H1 (cell line): ENCODE data around the gene CADM2. TPM values are rescaled to one million over a fixed set of nuclear protein-coding genes. Genes with fewer than 3 reads are reported as not detected.

ENCODE experiments used
- CHD1 ChIP-seq: IDR thresholded peaks from 2 replicates; pipeline ENCODE4 v1.6.1; 2012; ENCODE audit warnings: low read depth, low read length, improper control_type of control experiment
- CHD2 ChIP-seq: IDR thresholded peaks from 2 replicates; pipeline ENCODE4 v1.6.1; 2012; ENCODE audit warnings: low read length, improper control_type of control experiment
- GTF2F1 ChIP-seq: IDR thresholded peaks from 2 replicates; pipeline ENCODE4 v1.6.1; 2012; ENCODE audit warnings: low read depth, low read length, improper control_type of control experiment, borderline replicate concordance
- HDAC2 ChIP-seq, 2 experiments: fragments of 300-600 bp in 1 of 2; sonication (generic) in 1 of 2; IDR thresholded peaks; 2 replicates each; pipeline ENCODE4 v1.6.1; 2011 to 2012; ENCODE audit warnings: low read depth in 2 of 2, low read length in 2 of 2, mild to moderate bottlenecking in 2 of 2, moderate library complexity in 2 of 2, borderline replicate concordance in 1 of 2, inconsistent platforms in 1 of 2
- RAD21 ChIP-seq, 2 experiments: IDR thresholded peaks in 1 of 2; conservative IDR thresholded peaks in 1 of 2; 2 replicates each; pipeline ENCODE4 v1.6.1; 2011; ENCODE audit warnings: low read depth in 2 of 2, low read length in 2 of 2, improper control_type of control experiment in 1 of 2, inconsistent platforms in 1 of 2, mild to moderate bottlenecking in 1 of 2, moderate library complexity in 1 of 2
- RBBP5 ChIP-seq: IDR thresholded peaks from 2 replicates; pipeline ENCODE4 v1.7.1; 2012; ENCODE audit warnings: low read depth, mild to moderate bottlenecking, inconsistent platforms, low read length, moderate library complexity, borderline replicate concordance
- SAP30 ChIP-seq: fragments of 300-600 bp; sonication (generic); IDR thresholded peaks from 2 replicates; pipeline ENCODE4 v1.7.1; 2012; ENCODE audit warnings: low read length, moderate library complexity, mild to moderate bottlenecking, inconsistent platforms; ENCODE audit not compliant: insufficient read depth, insufficient replicate concordance
- TCF12 ChIP-seq: IDR thresholded peaks from 2 replicates; pipeline ENCODE4 v1.6.1; 2011; ENCODE audit warnings: low read depth, mild to moderate bottlenecking, low read length
- polyA plus RNA-seq, 7 experiments: library from polyadenylated mRNA; depleted of rRNA in 3 of 7; stranded (reverse) in 5 of 7; unstranded in 2 of 7; fragments of >200 nt in 5 of 7; fragments of 200-250 nt in 2 of 7; gene quantifications; 1 replicate in 5 of 7; 2 replicates in 1 of 7; 4 replicates in 1 of 7; pipeline versions ENCODE4 v1.2.1 to v1.2.3, GENCODE V29; 2011 to 2013; ENCODE audit warnings: missing spikeins in 2 of 7, mixed read lengths in 2 of 7
- total RNA-seq: library from RNA; stranded (reverse); fragmentation: NEBNext Ultra II Directional; extraction: Animal tissue kit (Norgen Biotek cat#: 25700); gene quantifications from 2 replicates; pipeline ENCODE4 v1.2.1, GENCODE V29; 2021
- TF ChIP-seq, protein P1 (sequence below): fragments of 300-600 bp; sonication (generic); IDR thresholded peaks from 2 replicates; pipeline ENCODE4 v1.7.1; 2012; ENCODE audit warnings: low read length, moderate library complexity, mild to moderate bottlenecking, inconsistent platforms; ENCODE audit not compliant: insufficient replicate concordance
- TF ChIP-seq, protein P2 (sequence below): IDR thresholded peaks from 2 replicates; pipeline ENCODE4 v1.6.1; 2011; ENCODE audit warnings: low read depth, mild to moderate bottlenecking, low read length; ENCODE audit not compliant: insufficient read depth

The CADM2 gene
- total and polyA plus RNA-seq, 2 of the 8 experiments (the other 6 are each of a cell fraction or from before 2014, with no cell fraction given) = 14.9 to 20.9 TPM

DNA sequence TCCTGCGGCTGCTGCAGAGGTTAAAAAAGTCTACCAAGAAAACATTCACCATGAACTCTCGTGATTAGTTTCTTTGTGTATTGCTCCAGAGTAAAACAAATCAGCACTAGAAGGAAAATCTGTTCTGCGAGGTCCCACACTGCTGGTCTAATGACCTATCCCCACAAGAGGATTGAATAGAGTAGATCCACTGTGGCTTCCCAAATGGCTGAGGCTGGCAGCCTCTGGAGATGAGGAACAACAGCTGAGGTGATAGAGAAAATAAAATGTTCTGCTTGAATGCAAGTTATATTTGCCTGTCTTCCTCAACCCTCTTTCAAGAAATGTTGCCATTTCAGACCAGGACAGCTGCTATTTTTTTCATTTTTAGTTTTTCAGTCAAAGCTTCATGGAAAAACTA lies 883.3 kb downstream of the CADM2 start (continued):
- TF ChIP-seq, protein P1, sequence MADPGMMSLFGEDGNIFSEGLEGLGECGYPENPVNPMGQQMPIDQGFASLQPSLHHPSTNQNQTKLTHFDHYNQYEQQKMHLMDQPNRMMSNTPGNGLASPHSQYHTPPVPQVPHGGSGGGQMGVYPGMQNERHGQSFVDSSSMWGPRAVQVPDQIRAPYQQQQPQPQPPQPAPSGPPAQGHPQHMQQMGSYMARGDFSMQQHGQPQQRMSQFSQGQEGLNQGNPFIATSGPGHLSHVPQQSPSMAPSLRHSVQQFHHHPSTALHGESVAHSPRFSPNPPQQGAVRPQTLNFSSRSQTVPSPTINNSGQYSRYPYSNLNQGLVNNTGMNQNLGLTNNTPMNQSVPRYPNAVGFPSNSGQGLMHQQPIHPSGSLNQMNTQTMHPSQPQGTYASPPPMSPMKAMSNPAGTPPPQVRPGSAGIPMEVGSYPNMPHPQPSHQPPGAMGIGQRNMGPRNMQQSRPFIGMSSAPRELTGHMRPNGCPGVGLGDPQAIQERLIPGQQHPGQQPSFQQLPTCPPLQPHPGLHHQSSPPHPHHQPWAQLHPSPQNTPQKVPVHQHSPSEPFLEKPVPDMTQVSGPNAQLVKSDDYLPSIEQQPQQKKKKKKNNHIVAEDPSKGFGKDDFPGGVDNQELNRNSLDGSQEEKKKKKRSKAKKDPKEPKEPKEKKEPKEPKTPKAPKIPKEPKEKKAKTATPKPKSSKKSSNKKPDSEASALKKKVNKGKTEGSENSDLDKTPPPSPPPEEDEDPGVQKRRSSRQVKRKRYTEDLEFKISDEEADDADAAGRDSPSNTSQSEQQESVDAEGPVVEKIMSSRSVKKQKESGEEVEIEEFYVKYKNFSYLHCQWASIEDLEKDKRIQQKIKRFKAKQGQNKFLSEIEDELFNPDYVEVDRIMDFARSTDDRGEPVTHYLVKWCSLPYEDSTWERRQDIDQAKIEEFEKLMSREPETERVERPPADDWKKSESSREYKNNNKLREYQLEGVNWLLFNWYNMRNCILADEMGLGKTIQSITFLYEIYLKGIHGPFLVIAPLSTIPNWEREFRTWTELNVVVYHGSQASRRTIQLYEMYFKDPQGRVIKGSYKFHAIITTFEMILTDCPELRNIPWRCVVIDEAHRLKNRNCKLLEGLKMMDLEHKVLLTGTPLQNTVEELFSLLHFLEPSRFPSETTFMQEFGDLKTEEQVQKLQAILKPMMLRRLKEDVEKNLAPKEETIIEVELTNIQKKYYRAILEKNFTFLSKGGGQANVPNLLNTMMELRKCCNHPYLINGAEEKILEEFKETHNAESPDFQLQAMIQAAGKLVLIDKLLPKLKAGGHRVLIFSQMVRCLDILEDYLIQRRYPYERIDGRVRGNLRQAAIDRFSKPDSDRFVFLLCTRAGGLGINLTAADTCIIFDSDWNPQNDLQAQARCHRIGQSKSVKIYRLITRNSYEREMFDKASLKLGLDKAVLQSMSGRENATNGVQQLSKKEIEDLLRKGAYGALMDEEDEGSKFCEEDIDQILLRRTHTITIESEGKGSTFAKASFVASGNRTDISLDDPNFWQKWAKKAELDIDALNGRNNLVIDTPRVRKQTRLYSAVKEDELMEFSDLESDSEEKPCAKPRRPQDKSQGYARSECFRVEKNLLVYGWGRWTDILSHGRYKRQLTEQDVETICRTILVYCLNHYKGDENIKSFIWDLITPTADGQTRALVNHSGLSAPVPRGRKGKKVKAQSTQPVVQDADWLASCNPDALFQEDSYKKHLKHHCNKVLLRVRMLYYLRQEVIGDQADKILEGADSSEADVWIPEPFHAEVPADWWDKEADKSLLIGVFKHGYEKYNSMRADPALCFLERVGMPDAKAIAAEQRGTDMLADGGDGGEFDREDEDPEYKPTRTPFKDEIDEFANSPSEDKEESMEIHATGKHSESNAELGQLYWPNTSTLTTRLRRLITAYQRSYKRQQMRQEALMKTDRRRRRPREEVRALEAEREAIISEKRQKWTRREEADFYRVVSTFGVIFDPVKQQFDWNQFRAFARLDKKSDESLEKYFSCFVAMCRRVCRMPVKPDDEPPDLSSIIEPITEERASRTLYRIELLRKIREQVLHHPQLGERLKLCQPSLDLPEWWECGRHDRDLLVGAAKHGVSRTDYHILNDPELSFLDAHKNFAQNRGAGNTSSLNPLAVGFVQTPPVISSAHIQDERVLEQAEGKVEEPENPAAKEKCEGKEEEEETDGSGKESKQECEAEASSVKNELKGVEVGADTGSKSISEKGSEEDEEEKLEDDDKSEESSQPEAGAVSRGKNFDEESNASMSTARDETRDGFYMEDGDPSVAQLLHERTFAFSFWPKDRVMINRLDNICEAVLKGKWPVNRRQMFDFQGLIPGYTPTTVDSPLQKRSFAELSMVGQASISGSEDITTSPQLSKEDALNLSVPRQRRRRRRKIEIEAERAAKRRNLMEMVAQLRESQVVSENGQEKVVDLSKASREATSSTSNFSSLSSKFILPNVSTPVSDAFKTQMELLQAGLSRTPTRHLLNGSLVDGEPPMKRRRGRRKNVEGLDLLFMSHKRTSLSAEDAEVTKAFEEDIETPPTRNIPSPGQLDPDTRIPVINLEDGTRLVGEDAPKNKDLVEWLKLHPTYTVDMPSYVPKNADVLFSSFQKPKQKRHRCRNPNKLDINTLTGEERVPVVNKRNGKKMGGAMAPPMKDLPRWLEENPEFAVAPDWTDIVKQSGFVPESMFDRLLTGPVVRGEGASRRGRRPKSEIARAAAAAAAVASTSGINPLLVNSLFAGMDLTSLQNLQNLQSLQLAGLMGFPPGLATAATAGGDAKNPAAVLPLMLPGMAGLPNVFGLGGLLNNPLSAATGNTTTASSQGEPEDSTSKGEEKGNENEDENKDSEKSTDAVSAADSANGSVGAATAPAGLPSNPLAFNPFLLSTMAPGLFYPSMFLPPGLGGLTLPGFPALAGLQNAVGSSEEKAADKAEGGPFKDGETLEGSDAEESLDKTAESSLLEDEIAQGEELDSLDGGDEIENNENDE = no peak
- no peak for TF ChIP-seq RBBP5
- TF ChIP-seq, protein P2, sequence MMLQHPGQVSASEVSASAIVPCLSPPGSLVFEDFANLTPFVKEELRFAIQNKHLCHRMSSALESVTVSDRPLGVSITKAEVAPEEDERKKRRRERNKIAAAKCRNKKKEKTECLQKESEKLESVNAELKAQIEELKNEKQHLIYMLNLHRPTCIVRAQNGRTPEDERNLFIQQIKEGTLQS = no peak
- TF ChIP-seq CHD1 = no peak
- TF ChIP-seq TCF12 = no peak
- no peak for TF ChIP-seq RAD21 (IDR thresholded peaks at IDR 0.05 in 1 of 2, conservative IDR thresholded peaks at IDR 0.05 in 1 of 2; ENCODE audit: low read depth in 2 of 2, low read length in 2 of 2)
- no peak for TF ChIP-seq SAP30
- TF ChIP-seq GTF2F1 = no peak
- no peak for TF ChIP-seq CHD2
- TF ChIP-seq HDAC2 (IDR thresholded peaks at IDR 0.05; ENCODE audit: borderline replicate concordance in 1 of 2, low read depth in 2 of 2, low read length in 2 of 2) = no peak
